Panc1 (cell line): ENCODE measurements around the gene PNPLA8. TPM values are rescaled to one million over a fixed set of nuclear protein-coding genes. Genes with fewer than 3 reads are reported as not detected.
"Not testable (repeated sequence)": the region's sequence is repeated elsewhere in the genome, so short reads cannot be mapped to it uniquely, and the experiment has no call there.

Source experiments
- ATAC-seq: fragments of 200-7000 bp; cut with Tn5 transposase; 2 replicates; pipeline ENCODE4 v1.9.1; 2020; ENCODE audit warnings: mild to moderate bottlenecking, moderate library complexity
- BruUV-seq: library from RNA; stranded (reverse); fragments of 400-500 nt; replicated peaks from 2 replicates; lab custom pipeline; 2021; lab: Mats Ljungman, UMichigan
- CTCF ChIA-PET: fragments of 300-600 bp; sonication (Branson Sonifier 250); formaldehyde crosslinking; loops from one replicate; lab custom pipeline; 2022; ENCODE audit warnings: antibody characterized with exemption; lab: Charles Lee
- POLR2A ChIA-PET: fragments of 300-600 bp; sonication (Branson Sonifier 250); formaldehyde crosslinking; loops from one replicate; lab custom pipeline; 2022; ENCODE audit warnings: antibody characterized with exemption; lab: Charles Lee
- DNase-seq: peaks from one replicate; pipeline ENCODE4 v3.0.0-alpha.2; 2010; ENCODE audit warnings: low read depth, low spot score
- H3K27ac ChIP-seq: 2 replicates; pipeline ENCODE4 v1.5.1; 2011; ENCODE audit warnings: mild to moderate bottlenecking, low read length, inconsistent platforms
- H3K27me3 ChIP-seq: fragments of 200-500 bp; sonication (Bioruptor generic); 2 replicates; pipeline ENCODE4 v1.6.0; 2014; ENCODE audit warnings: low read length, inconsistent platforms; ENCODE audit not compliant: control insufficient read depth, insufficient read depth
- H3K36me3 ChIP-seq: fragments of 200-500 bp; sonication (Bioruptor generic); 2 replicates; pipeline ENCODE4 v1.5.1; 2014; ENCODE audit warnings: inconsistent platforms, mild to moderate bottlenecking, low read length, moderate library complexity; ENCODE audit not compliant: control insufficient read depth, insufficient read depth
- H3K4me1 ChIP-seq: 2 replicates; pipeline ENCODE4 v1.5.1; 2011; ENCODE audit warnings: inconsistent platforms, mild to moderate bottlenecking, low read length, moderate library complexity; ENCODE audit not compliant: control insufficient read depth, insufficient read depth
- H3K4me3 ChIP-seq, 2 experiments: 2 replicates each; pipeline ENCODE4 v1.5.1; 2011 to 2012; ENCODE audit warnings: low read depth in 2 of 2, low read length in 2 of 2, mild to moderate bottlenecking in 2 of 2, inconsistent platforms in 1 of 2, moderate library complexity in 1 of 2
- H3K9me3 ChIP-seq: fragments of 200-500 bp; sonication (Bioruptor generic); 2 replicates; pipeline ENCODE4 v1.5.1; 2014; ENCODE audit warnings: low read depth, mild to moderate bottlenecking, inconsistent platforms, low read length, moderate library complexity; ENCODE audit not compliant: control insufficient read depth, insufficient read depth
- POLR2AphosphoS5 ChIP-seq: IDR thresholded peaks from 2 replicates; pipeline ENCODE4 v1.6.1; 2012; ENCODE audit warnings: mild to moderate bottlenecking, low read depth, low read length, moderate library complexity
- SIN3A ChIP-seq: IDR thresholded peaks from 2 replicates; pipeline ENCODE4 v1.6.1; 2012; ENCODE audit warnings: low read depth, mild to moderate bottlenecking, low read length, moderate library complexity, borderline replicate concordance; ENCODE audit not compliant: insufficient read depth
- TCF7L2 ChIP-seq: IDR thresholded peaks from 2 replicates; pipeline ENCODE4 v1.6.1; 2011; ENCODE audit warnings: mild to moderate bottlenecking, low read depth, low read length, inconsistent platforms
- in situ Hi-C: cut with HindIII; loops from 2 replicates; pipeline ENCODE4 v1.10.0; 2016; ENCODE audit warnings: low sequenced_read_pairs, low pct_unique_long_range_greater_than_20kb
- intact Hi-C: fragments of 100-400 bp; cut with micrococcal nuclease; formaldehyde crosslinking; loops from one replicate; pipeline ENCODE4 v1.10.0; 2022; ENCODE audit not compliant: unreplicated experiment
- total RNA-seq: library from RNA; stranded (reverse); gene quantifications from one replicate; pipeline ENCODE4 v1.2.1, GENCODE V29; 2021; ENCODE audit not compliant: unreplicated experiment
- TF ChIP-seq, protein P1 (sequence below): fragments of 450-650 bp; IDR thresholded peaks from 2 replicates; pipeline ENCODE4 v1.5.1; 2017; ENCODE audit warnings: mild to moderate bottlenecking
- TF ChIP-seq, protein P2 (sequence below), 2 experiments: IDR thresholded peaks; 2 replicates each; pipeline ENCODE4 v1.6.1; 2011 to 2012; ENCODE audit warnings: low read depth in 2 of 2, control low read depth in 1 of 2, low read length in 1 of 2, mild to moderate bottlenecking in 1 of 2, moderate library complexity in 1 of 2; ENCODE audit not compliant: insufficient read depth in 1 of 2

Gene PNPLA8
- total RNA-seq, 1 experiment from 2014 or later, result 18.1 TPM

DNA sequence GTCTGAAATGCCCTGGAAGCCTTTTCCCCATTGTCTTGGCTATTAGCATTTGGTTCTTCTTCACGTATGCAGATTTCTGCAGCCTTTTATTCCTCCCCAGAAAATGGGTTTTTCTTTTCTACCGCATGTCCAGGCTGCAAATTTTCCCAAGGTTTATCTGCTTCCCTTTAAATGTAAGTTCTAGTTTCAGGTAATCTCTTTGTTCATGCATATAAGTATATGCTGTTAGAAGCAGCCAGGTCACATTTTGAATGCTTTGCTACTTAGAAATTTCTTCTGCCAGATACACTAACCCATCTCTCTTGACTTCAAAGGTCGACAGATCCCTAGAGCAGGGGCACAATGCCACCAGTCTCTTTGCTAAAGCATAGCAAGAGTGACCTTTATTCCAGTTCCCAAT lies 31.3 kb upstream of the PNPLA8 start:
- Histone ChIP-seq H3K4me3 (no peak overlapping the region), H3K36me3 (no peaks in the 10 kb centered on the region), H3K27me3 (no peaks in the 10 kb centered on the region), H3K9me3 (no peaks in the 10 kb centered on the region), H3K4me1 (no peaks in the 10 kb centered on the region), H3K27ac (no peak overlapping the region)
- ATAC-seq (no peak), DNase-seq (no peak)
- CTCF ChIA-PET, result no interaction called here
- POLR2A ChIA-PET, result no interaction called here
- no peak for TF ChIP-seq SIN3A
- TF ChIP-seq, protein P1, sequence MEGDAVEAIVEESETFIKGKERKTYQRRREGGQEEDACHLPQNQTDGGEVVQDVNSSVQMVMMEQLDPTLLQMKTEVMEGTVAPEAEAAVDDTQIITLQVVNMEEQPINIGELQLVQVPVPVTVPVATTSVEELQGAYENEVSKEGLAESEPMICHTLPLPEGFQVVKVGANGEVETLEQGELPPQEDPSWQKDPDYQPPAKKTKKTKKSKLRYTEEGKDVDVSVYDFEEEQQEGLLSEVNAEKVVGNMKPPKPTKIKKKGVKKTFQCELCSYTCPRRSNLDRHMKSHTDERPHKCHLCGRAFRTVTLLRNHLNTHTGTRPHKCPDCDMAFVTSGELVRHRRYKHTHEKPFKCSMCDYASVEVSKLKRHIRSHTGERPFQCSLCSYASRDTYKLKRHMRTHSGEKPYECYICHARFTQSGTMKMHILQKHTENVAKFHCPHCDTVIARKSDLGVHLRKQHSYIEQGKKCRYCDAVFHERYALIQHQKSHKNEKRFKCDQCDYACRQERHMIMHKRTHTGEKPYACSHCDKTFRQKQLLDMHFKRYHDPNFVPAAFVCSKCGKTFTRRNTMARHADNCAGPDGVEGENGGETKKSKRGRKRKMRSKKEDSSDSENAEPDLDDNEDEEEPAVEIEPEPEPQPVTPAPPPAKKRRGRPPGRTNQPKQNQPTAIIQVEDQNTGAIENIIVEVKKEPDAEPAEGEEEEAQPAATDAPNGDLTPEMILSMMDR, result no peak
- intact Hi-C loops, result no loop called here
- in situ Hi-C loops, result no loop called here
- BruUV-seq, result no TSS peak

DNA sequence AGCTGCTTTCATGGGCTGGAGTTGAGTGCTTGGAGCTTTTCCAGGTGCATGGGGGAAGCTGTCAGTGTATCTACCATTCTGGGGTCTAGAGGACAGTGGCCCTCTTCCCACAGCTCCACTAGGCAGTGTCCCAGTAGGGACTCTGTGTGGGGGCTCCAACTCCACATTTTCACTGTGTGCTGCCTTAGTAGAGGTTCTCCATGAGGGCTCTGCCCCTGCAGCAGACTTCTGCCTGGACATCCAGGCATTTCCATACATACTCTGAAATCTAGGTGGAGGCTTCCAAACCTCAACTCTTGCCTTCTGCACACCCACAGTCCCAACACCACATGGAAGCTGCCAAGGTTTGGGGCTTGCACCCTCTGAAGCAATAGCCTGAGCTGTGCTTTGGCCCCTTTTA lies 30.7 kb upstream of the PNPLA8 start:
- in situ Hi-C loops, H3K36me3 ChIP-seq, H3K9me3 ChIP-seq, H3K4me3 ChIP-seq, BruUV-seq, POLR2A ChIA-PET, H3K27ac ChIP-seq, DNase-seq, H3K4me1 ChIP-seq, intact Hi-C loops, CTCF ChIA-PET, H3K27me3 ChIP-seq, ATAC-seq: not testable (repeated sequence)

DNA sequence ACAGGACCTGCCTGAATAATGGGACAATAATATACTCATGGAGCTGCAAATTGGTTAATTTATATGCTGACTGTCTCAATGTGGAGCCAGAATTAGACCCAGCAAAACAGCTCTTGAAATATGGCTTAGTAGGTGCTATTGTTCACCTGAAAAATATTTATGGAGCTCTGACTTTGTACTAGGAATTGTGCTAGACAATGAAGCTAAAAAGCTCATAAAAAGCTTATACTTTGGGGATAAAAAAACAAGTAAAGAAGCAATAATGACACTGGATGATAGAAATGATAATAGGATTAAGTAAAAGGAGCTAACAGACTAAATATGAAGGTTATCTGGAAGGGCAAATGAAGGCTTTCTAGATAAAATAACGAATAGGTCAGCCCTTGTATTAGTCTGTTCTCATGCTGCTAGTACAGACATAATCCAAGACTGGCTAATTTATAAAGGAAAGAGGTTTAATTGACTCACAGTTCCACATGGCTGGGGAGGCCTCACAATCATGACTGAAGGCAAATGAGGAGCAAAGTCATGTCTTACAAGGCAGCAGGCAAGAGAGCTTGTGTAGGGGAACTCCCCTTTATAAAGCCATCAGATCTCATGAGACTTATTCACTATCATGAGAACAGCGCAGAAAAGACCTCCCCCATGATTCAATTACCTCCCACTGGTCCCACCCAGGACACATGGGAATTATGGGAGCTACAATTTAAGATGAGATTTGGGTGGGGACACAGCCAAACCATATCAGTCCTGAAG lies 22.4 kb upstream of the PNPLA8 start:
- H3K27me3 ChIP-seq, POLR2A ChIA-PET, H3K36me3 ChIP-seq, ATAC-seq, H3K4me3 ChIP-seq, intact Hi-C loops, CTCF ChIA-PET, DNase-seq, H3K27ac ChIP-seq, in situ Hi-C loops, H3K4me1 ChIP-seq, H3K9me3 ChIP-seq, BruUV-seq: not testable (repeated sequence)

DNA sequence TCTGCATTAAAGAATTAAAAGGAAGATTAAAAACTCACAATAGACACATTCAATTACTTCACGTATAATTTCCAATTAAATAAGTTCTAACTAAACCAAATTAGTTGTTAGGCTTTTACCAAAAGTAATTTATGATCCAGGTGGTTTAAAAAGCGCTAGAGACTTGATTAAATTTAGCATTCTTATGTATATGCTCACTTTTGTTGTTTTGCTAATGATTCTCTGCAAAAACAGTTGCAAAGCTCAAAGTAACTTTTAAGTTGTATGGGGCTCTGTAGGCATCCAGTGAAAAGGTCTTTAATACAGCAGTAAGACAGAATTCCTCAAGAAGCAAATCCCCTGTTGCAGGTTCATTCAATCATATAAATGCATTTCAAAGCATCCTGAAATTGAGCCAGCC lies 15.5 kb upstream of the PNPLA8 start:
- H3K27ac ChIP-seq, result no peak overlapping the region
- ChIA-PET CTCF (no interaction called here), POLR2A (no interaction called here)
- intact Hi-C loops, result no loop called here
- no peaks in the 10 kb centered on the region for H3K27me3 ChIP-seq
- DNase-seq (no peak), ATAC-seq (no peak)
- BruUV-seq, result no TSS peak
- H3K4me3 ChIP-seq, result no peak overlapping the region
- in situ Hi-C loops, result no loop called here
- H3K4me1 ChIP-seq, result no peaks in the 10 kb centered on the region
- TF ChIP-seq TCF7L2 (no peak), SIN3A (no peak), POLR2AphosphoS5 (no peak)
- TF ChIP-seq, protein P1, result no peak
- TF ChIP-seq, protein P2, sequence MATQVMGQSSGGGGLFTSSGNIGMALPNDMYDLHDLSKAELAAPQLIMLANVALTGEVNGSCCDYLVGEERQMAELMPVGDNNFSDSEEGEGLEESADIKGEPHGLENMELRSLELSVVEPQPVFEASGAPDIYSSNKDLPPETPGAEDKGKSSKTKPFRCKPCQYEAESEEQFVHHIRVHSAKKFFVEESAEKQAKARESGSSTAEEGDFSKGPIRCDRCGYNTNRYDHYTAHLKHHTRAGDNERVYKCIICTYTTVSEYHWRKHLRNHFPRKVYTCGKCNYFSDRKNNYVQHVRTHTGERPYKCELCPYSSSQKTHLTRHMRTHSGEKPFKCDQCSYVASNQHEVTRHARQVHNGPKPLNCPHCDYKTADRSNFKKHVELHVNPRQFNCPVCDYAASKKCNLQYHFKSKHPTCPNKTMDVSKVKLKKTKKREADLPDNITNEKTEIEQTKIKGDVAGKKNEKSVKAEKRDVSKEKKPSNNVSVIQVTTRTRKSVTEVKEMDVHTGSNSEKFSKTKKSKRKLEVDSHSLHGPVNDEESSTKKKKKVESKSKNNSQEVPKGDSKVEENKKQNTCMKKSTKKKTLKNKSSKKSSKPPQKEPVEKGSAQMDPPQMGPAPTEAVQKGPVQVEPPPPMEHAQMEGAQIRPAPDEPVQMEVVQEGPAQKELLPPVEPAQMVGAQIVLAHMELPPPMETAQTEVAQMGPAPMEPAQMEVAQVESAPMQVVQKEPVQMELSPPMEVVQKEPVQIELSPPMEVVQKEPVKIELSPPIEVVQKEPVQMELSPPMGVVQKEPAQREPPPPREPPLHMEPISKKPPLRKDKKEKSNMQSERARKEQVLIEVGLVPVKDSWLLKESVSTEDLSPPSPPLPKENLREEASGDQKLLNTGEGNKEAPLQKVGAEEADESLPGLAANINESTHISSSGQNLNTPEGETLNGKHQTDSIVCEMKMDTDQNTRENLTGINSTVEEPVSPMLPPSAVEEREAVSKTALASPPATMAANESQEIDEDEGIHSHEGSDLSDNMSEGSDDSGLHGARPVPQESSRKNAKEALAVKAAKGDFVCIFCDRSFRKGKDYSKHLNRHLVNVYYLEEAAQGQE (IDR thresholded peaks at IDR 0.05; ENCODE audit: insufficient read depth in 1 of 2, low read depth in 2 of 2, low read length in 1 of 2), result no peak
- H3K36me3 ChIP-seq, result no peaks in the 10 kb centered on the region
- H3K9me3 ChIP-seq, result no peaks in the 10 kb centered on the region
